Thoracic aorta (tissue), 2 donors: ENCODE measurements around the gene ANXA1. TPM values are rescaled to one million over a fixed set of nuclear protein-coding genes. Genes with fewer than 3 reads are reported as not detected.
A peak's percentile ranks its signal among the peaks of the same experiment; 100 is the strongest.

Experiments
- ATAC-seq: fragments of 150-250 bp; one replicate; pipeline ENCODE4 v1.8.0; 2017; ENCODE audit warnings: low read depth; ENCODE audit not compliant: insufficient number of reproducible peaks, low FRiP score
- DNase-seq: peaks from one replicate; pipeline ENCODE4 v3.0.0-alpha.2; 2020; ENCODE audit warnings: low spot score
- H3K27ac ChIP-seq, 2 donors: fragments of 200-600 bp; sonication (generic); 1 replicate in 1 of 2; 2 replicates in 1 of 2; pipeline ENCODE4 v1.5.1; 2016; ENCODE audit warnings: mild to moderate bottlenecking in 2 of 2, moderate library complexity in 2 of 2
- H3K27me3 ChIP-seq: fragments of 200-600 bp; sonication (generic); replicated peaks from 2 replicates; pipeline ENCODE4 v1.6.0; 2016; ENCODE audit warnings: mild to moderate bottlenecking; ENCODE audit not compliant: insufficient read depth
- H3K36me3 ChIP-seq: fragments of 200-600 bp; sonication (generic); one replicate; pipeline ENCODE4 v1.5.1; 2016
- H3K4me1 ChIP-seq, 2 donors: fragments of 200-600 bp; sonication (generic); 1 replicate in 1 of 2; 2 replicates in 1 of 2; pipeline versions ENCODE4 v1.5.1 to v1.6.0; 2016; ENCODE audit warnings: low read depth in 2 of 2, mild to moderate bottlenecking in 1 of 2; ENCODE audit not compliant: control insufficient read depth in 1 of 2
- H3K4me3 ChIP-seq: fragments of 200-600 bp; sonication (generic); 2 replicates; pipeline ENCODE4 v1.5.1; 2016; ENCODE audit warnings: mild to moderate bottlenecking
- H3K9me3 ChIP-seq: fragments of 200-600 bp; sonication (generic); 2 replicates; pipeline ENCODE4 v1.5.1; 2016
- total RNA-seq, 2 donors: library from RNA; depleted of rRNA; stranded (reverse); fragments of >200 nt; gene quantifications; one replicate each; pipeline versions ENCODE4 v1.1.0 to v1.2.3, GENCODE V29; 2016
- TF ChIP-seq, protein P1 (sequence below): fragments of 200-600 bp; sonication (generic); IDR thresholded peaks from one replicate; pipeline ENCODE4 v1.5.1; 2019; ENCODE audit warnings: antibody characterized with exemption

The ANXA1 gene
- total RNA-seq, 2 donors from 2014 or later: 485 to 668 TPM

DNA sequence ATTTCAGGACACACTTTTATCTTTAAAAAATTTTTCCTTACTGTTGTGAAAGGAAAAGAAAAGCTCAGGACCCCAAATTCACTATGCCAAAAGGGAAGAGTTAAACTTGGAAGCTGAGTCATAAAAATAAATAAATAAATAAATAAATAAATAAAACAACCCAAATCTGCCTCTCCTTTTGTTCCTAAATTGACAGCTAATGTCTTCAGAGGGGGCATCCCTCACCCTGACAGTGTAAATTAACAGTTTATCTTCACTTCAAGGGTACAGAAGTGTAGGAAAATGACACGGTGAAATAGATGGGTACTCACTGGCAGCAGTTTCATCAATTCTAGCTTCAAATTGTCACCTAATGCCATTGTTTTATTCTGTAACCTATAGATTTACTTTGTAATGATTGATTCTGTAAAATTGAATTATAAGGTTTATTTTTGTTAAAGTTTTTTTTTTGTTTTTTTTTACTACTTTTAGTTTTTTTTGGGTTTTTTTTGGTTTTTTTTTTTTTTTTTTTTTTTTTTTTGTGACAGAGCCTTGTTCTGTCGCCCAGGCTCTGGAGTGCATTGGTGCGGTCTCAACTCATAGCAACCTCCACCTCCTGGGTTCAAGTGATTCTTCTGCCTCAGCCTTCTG lies 18.5 kb upstream of the ANXA1 start:
- DNase-seq: no peak
- H3K36me3 ChIP-seq: no peaks in the 10 kb centered on the region
- peak overlapping the region; percentile 73 for H3K4me3 ChIP-seq
- H3K9me3 ChIP-seq: no peaks in the 10 kb centered on the region
- H3K27ac ChIP-seq: peak overlapping the region; percentile 67 to 74
- ATAC-seq: no peak
- no peaks in the 10 kb centered on the region for H3K27me3 ChIP-seq
- TF ChIP-seq, protein P1, sequence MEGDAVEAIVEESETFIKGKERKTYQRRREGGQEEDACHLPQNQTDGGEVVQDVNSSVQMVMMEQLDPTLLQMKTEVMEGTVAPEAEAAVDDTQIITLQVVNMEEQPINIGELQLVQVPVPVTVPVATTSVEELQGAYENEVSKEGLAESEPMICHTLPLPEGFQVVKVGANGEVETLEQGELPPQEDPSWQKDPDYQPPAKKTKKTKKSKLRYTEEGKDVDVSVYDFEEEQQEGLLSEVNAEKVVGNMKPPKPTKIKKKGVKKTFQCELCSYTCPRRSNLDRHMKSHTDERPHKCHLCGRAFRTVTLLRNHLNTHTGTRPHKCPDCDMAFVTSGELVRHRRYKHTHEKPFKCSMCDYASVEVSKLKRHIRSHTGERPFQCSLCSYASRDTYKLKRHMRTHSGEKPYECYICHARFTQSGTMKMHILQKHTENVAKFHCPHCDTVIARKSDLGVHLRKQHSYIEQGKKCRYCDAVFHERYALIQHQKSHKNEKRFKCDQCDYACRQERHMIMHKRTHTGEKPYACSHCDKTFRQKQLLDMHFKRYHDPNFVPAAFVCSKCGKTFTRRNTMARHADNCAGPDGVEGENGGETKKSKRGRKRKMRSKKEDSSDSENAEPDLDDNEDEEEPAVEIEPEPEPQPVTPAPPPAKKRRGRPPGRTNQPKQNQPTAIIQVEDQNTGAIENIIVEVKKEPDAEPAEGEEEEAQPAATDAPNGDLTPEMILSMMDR: no peak
- H3K4me1 ChIP-seq: peaks cover 7% of the 10 kb centered on the region in 2 donors

DNA sequence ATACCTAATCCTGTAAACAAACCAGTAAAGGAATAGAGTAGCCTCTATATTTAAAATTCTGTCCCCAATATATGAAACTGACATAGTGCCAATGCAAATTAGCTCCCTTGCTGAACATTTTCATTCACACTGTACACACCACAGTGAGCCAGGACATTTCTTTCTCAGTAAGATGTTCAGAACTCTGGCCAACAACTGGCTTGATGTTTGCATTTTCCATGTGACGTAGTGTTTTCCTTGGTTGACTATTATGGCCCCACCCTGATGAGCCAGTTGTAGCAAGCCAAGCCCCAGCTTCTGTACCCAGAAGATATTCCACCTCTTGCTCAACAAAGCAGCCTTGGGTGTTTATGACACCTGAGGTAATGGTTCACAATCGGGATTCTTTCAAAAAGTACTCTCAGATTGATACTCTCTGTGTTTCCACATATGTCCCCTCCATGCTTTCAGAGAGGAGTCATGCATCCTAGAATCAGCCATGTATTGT lies 17.7 kb upstream of the ANXA1 start:
- no peaks in the 10 kb centered on the region for H3K36me3 ChIP-seq
- peak overlapping the region in 1 of 2 donors; percentile 22 for H3K27ac ChIP-seq
- no peak for DNase-seq
- ATAC-seq: no peak
- H3K4me1 ChIP-seq: peaks cover 7% of the 10 kb centered on the region in 2 donors
- H3K27me3 ChIP-seq: no peaks in the 10 kb centered on the region
- H3K4me3 ChIP-seq: no peak overlapping the region
- no peaks in the 10 kb centered on the region for H3K9me3 ChIP-seq
- TF ChIP-seq, protein P1: no peak

DNA sequence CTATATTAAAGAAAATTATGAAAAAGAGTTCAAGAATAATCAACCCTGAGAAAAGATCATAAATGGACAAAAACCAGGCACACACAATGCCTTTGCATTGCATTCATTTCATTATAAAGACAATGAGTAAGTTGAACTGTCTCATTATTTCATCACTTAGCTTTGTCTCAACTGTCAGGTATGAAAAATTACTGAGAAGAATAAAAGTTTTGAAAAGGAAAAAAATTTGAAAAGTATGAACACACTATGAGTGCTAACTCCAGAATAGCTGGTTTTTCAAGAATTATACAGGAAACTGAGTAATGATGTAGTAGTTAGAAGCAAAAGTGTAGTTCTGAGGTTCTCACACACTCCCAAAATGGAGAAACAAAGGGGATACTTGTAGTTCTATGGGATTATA lies 16.3 kb upstream of the ANXA1 start:
- ATAC-seq: no peak
- Histone ChIP-seq H3K4me1 (peaks cover 7% of the 10 kb centered on the region in 2 donors), H3K27me3 (no peaks in the 10 kb centered on the region), H3K36me3 (no peaks in the 10 kb centered on the region), H3K9me3 (no peaks in the 10 kb centered on the region), H3K4me3 (no peak overlapping the region), H3K27ac (no peak overlapping the region)
- TF ChIP-seq, protein P1: no peak
- DNase-seq: no peak

DNA sequence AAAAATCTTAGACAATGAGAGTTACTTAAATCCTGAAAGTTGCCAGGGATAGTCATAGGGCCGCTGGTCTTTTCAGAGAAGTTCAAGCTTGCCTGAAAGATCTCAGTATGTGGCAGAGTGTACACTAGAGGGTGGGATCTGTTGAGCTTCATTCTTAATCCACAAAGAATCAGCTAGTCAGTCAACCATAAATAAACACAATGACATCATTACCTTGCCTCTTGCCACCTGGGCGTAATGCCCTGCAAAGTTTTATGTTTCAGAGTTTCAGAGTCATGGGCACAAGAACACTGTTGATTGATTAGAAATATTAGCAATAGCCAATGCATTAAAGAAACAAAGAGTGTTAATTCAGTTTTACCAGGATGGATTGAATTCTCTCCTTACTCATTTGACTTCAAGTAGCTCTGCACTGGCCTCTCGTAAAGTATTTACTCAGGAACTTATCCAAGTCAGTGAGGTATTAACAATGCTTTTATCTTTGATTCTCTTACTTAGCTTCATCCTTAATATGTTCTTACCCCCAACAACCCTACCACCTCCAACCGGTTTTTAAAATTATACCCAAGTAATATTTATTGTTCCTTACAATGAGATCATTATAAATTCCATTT lies 14.3 kb upstream of the ANXA1 start:
- no peaks in the 10 kb centered on the region for H3K36me3 ChIP-seq
- no peaks in the 10 kb centered on the region for H3K9me3 ChIP-seq
- no peak overlapping the region for H3K27ac ChIP-seq
- H3K4me3 ChIP-seq: no peak overlapping the region
- no peak for ATAC-seq
- TF ChIP-seq, protein P1: no peak
- no peak for DNase-seq
- H3K27me3 ChIP-seq: no peaks in the 10 kb centered on the region
- H3K4me1 ChIP-seq: peaks cover 13% of the 10 kb centered on the region in 2 donors

DNA sequence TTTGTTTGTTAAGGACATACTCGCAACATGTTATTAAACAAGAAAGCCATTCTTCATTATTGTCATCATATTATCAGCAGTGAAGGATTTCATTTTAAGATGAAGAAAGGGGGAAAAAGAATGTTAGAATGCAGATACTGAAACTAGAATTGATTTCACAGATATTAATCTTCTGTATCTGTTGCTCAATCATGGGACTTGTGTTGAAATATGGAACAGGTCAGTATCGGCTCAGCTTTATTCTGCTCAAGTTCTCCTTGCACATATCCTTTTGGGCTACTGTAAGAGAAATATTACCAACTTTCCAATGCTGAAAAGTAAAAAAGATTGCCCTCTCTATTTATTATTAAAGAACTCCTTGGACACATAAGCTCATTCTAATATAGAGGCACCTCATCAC lies 13.8 kb upstream of the ANXA1 start:
- H3K27ac ChIP-seq: no peak overlapping the region
- no peaks in the 10 kb centered on the region for H3K27me3 ChIP-seq
- no peaks in the 10 kb centered on the region for H3K36me3 ChIP-seq
- no peak overlapping the region for H3K4me3 ChIP-seq
- peaks cover 13% of the 10 kb centered on the region in 2 donors for H3K4me1 ChIP-seq
- TF ChIP-seq, protein P1: no peak
- ATAC-seq (no peak), DNase-seq (no peak)
- no peaks in the 10 kb centered on the region for H3K9me3 ChIP-seq
